Measurements from ENCODE around the gene TWIST2.

GRCh38 chr2:238884812-238885408 lies 37.0 kb downstream of the TWIST2 start:
- TF ChIP-seq CTCF (conservative IDR thresholded peaks at IDR 0.05; ENCODE audit: low read depth, low read length): no peak
- TF ChIP-seq EZH2 (IDR thresholded peaks at IDR 0.05; ENCODE audit: borderline replicate concordance, low read depth, low read length, poor library complexity, severe bottlenecking): no peak
